Retinal pigment epithelial cell (primary cell): ENCODE results near the gene HUWE1.
"Not testable (repeated sequence)": the region's sequence is repeated elsewhere in the genome, so short reads cannot be mapped to it uniquely, and the experiment has no call there.

ENCODE experiments used
- DNase-seq: peaks from one replicate; pipeline ENCODE4 v3.0.0-alpha.2; 2010; ENCODE audit warnings: low read depth
- H3K4me3 ChIP-seq: 2 replicates; pipeline ENCODE4 v1.5.1; 2011; ENCODE audit warnings: mild to moderate bottlenecking, low read length, control low read depth, moderate library complexity
- TF ChIP-seq, protein P1 (sequence below): conservative IDR thresholded peaks from 2 replicates; pipeline ENCODE4 v1.5.1; 2011; ENCODE audit warnings: low read depth, low read length, control low read depth, inconsistent platforms

The HUWE1 gene

GRCh38 chrX:53526999-53527398 lies 159.5 kb downstream of the HUWE1 start:
- no peak overlapping the region for H3K4me3 ChIP-seq
- no peak for DNase-seq
- TF ChIP-seq, protein P1, sequence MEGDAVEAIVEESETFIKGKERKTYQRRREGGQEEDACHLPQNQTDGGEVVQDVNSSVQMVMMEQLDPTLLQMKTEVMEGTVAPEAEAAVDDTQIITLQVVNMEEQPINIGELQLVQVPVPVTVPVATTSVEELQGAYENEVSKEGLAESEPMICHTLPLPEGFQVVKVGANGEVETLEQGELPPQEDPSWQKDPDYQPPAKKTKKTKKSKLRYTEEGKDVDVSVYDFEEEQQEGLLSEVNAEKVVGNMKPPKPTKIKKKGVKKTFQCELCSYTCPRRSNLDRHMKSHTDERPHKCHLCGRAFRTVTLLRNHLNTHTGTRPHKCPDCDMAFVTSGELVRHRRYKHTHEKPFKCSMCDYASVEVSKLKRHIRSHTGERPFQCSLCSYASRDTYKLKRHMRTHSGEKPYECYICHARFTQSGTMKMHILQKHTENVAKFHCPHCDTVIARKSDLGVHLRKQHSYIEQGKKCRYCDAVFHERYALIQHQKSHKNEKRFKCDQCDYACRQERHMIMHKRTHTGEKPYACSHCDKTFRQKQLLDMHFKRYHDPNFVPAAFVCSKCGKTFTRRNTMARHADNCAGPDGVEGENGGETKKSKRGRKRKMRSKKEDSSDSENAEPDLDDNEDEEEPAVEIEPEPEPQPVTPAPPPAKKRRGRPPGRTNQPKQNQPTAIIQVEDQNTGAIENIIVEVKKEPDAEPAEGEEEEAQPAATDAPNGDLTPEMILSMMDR: no peak

GRCh38 chrX:53511322-53511721 lies 175.2 kb downstream of the HUWE1 start:
- no peak overlapping the region for H3K4me3 ChIP-seq
- TF ChIP-seq, protein P1: no peak
- DNase-seq: no peak

DNA sequence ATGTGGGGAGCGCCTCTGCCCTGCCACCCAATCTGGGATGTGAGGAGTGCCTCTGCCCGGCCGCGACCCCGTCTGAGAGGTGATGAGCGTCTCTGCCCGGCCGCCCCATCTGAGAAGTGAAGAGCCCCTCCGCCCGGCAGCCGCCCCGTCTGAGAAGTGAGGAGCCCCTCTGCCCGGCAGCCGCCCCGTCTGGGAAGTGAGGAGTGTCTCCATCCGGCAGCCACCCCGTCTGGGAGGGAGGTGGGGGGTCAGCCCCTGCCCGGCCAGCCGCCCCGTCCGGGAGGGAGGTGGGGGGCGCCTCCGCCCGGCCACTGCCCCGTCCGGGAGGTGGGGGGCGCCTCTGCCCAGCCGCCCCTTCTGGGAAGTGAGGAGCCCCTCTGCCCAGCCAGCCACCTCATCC lies 182.5 kb downstream of the HUWE1 start:
- not testable (repeated sequence) for H3K4me3 ChIP-seq, DNase-seq

DNA sequence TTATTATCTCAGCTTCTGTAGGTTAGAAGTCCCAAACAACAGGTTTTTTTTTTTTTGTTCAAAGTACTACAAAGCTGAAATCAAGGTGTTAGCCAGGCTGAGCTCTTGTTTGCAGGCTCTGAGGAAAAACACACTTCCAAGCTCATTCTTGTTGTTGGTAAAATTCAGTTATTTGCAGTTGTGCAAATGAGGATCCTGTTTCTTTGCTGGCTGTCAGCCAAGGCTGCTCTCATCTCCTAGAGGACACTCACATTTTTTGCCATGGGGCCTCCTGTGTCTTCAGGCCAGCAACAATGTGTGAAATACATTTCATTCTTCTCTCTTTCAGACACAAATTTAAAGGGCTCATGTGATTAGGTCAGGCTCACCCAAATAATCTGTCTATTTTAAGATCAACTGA lies 192.1 kb downstream of the HUWE1 start:
- DNase-seq: no peak
- TF ChIP-seq, protein P1: no peak
- H3K4me3 ChIP-seq: no peak overlapping the region

GRCh38 chrX:53486285-53486684 lies 200.2 kb downstream of the HUWE1 start:
- TF ChIP-seq, protein P1: no peak
- no peak for DNase-seq
- H3K4me3 ChIP-seq: no peak overlapping the region

- DNase-seq: no peak
- TF ChIP-seq, protein P1: no peak
- H3K4me3 ChIP-seq: no peak overlapping the region
Measured at GRCh38 chrX:53483838-53484405, 202.6 kb downstream of the HUWE1 start.

- no peak for DNase-seq
- no peak overlapping the region for H3K4me3 ChIP-seq
- TF ChIP-seq, protein P1: no peak
Measured at GRCh38 chrX:53483416-53483815, 203.1 kb downstream of the HUWE1 start.
